ENCODE data around the gene KCTD17. TPM values are rescaled to one million over a fixed set of nuclear protein-coding genes. Genes with fewer than 3 reads are reported as not detected.

KCTD17 gene
- total RNA-seq, 1 donor from 2014 or later: 17.5 TPM

- H3K9ac ChIP-seq: no peak overlapping the region
- H3K9me3 ChIP-seq (ENCODE audit: low read depth): no peaks in the 10 kb centered on the region
- Mint-ChIP-seq H3K9me3 (no peaks in the 10 kb centered on the region), H3K36me3 (no peaks in the 10 kb centered on the region), H3K4me3 (no peak overlapping the region), H3K4me1 (peaks cover 25% of the 10 kb centered on the region), H3K27me3 (ENCODE audit: insufficient read depth, low read depth) (peaks cover 12% of the 10 kb centered on the region), H3K27ac (peak overlapping the region; percentile 13)
- H3K27ac ChIP-seq: no peak overlapping the region
- no peak overlapping the region for H2AFZ ChIP-seq (replicated peaks)
- H4K20me1 ChIP-seq (ENCODE audit: low read depth): no peaks in the 10 kb centered on the region
- DNase-seq (ENCODE audit: low spot score): no peak
- H3K4me3 ChIP-seq: no peak overlapping the region
- peaks cover 40% of the 10 kb centered on the region for H3K27me3 ChIP-seq
- peaks cover 19% of the 10 kb centered on the region for H3K4me1 ChIP-seq
- no peaks in the 10 kb centered on the region for H3K36me3 ChIP-seq
- no peak overlapping the region for H3K4me2 ChIP-seq
- no peaks in the 10 kb centered on the region for H3K79me2 ChIP-seq (ENCODE audit: low read depth)
- H3F3A ChIP-seq (ENCODE audit: low read depth): peaks cover 33% of the 10 kb centered on the region
- TF ChIP-seq EZH2 (IDR thresholded peaks at IDR 0.05) (no peak), EZH2phosphoT487 (IDR thresholded peaks at IDR 0.05) (no peak), CTCF (IDR thresholded peaks at IDR 0.05) (no peak)
Measured at GRCh38 chr22:37095113-37095512, 43.6 kb downstream of the KCTD17 start.

- H3K36me3 Mint-ChIP-seq: no peaks in the 10 kb centered on the region
- Histone ChIP-seq H3K27me3 (peaks cover 40% of the 10 kb centered on the region), H3K4me3 (no peak overlapping the region), H3K4me1 (peaks cover 10% of the 10 kb centered on the region), H3K9ac (no peak overlapping the region), H3K36me3 (no peaks in the 10 kb centered on the region), H3K4me2 (peak overlapping the region; percentile 45), H3K9me3 (ENCODE audit: low read depth) (no peaks in the 10 kb centered on the region), H3K79me2 (ENCODE audit: low read depth) (no peaks in the 10 kb centered on the region), H4K20me1 (ENCODE audit: low read depth) (no peaks in the 10 kb centered on the region), H3F3A (ENCODE audit: low read depth) (peaks cover 22% of the 10 kb centered on the region), H2AFZ (replicated peaks) (peak overlapping the region; percentile 90), H3K27ac (no peak overlapping the region)
- H3K27ac Mint-ChIP-seq: no peak overlapping the region
- peak overlapping the region; percentile 57 for H3K4me3 Mint-ChIP-seq
- H3K9me3 Mint-ChIP-seq: no peaks in the 10 kb centered on the region
- H3K27me3 Mint-ChIP-seq (ENCODE audit: insufficient read depth, low read depth): peaks cover 8% of the 10 kb centered on the region
- peaks cover 22% of the 10 kb centered on the region for H3K4me1 Mint-ChIP-seq
- TF ChIP-seq EZH2phosphoT487 (IDR thresholded peaks at IDR 0.05) (no peak), CTCF (IDR thresholded peaks at IDR 0.05) (no peak), EZH2 (IDR thresholded peaks at IDR 0.05) (no peak)
- DNase-seq (ENCODE audit: low spot score): no peak
Measured at GRCh38 chr22:37097346-37097745, 45.8 kb downstream of the KCTD17 start.

GRCh38 chr22:37098976-37099591 lies 47.5 kb downstream of the KCTD17 start:
- H3K4me3 Mint-ChIP-seq: no peak overlapping the region
- peak; percentile 42 for DNase-seq (ENCODE audit: low spot score)
- H3K4me1 ChIP-seq: peaks cover 10% of the 10 kb centered on the region
- no peak overlapping the region for H2AFZ ChIP-seq (replicated peaks)
- no peaks in the 10 kb centered on the region for H4K20me1 ChIP-seq (ENCODE audit: low read depth)
- no peak overlapping the region for H3K4me3 ChIP-seq
- peaks cover 34% of the 10 kb centered on the region for H3K27me3 ChIP-seq
- no peaks in the 10 kb centered on the region for H3K79me2 ChIP-seq (ENCODE audit: low read depth)
- no peak overlapping the region for H3K27ac Mint-ChIP-seq
- peaks cover 22% of the 10 kb centered on the region for H3F3A ChIP-seq (ENCODE audit: low read depth)
- no peak overlapping the region for H3K27ac ChIP-seq
- no peak overlapping the region for H3K4me2 ChIP-seq
- no peaks in the 10 kb centered on the region for H3K9me3 Mint-ChIP-seq
- peaks cover 11% of the 10 kb centered on the region for H3K27me3 Mint-ChIP-seq (ENCODE audit: insufficient read depth, low read depth)
- H3K9me3 ChIP-seq (ENCODE audit: low read depth): no peaks in the 10 kb centered on the region
- no peak for TF ChIP-seq EZH2phosphoT487 (IDR thresholded peaks at IDR 0.05)
- peak; percentile 42 for TF ChIP-seq CTCF (IDR thresholded peaks at IDR 0.05)
- TF ChIP-seq EZH2 (IDR thresholded peaks at IDR 0.05): no peak
- H3K36me3 ChIP-seq: no peaks in the 10 kb centered on the region
- no peaks in the 10 kb centered on the region for H3K36me3 Mint-ChIP-seq
- H3K4me1 Mint-ChIP-seq: peaks cover 22% of the 10 kb centered on the region
- no peak overlapping the region for H3K9ac ChIP-seq
